SK-MEL-5 (cell line): Measurements from ENCODE around the gene EGFR. TPM values are rescaled to one million over a fixed set of nuclear protein-coding genes. Genes with fewer than 3 reads are reported as not detected.

Experiments used
- DNase-seq: peaks from one replicate; pipeline ENCODE4 v3.0.0-alpha.2; 2016; ENCODE audit warnings: low read depth, low spot score
- in situ Hi-C: cut with HindIII; loops from 2 replicates; pipeline ENCODE4 v1.10.0; 2016; ENCODE audit warnings: low sequenced_read_pairs, high pct_unique_total_duplicates, low pct_unique_long_range_greater_than_20kb
- total RNA-seq: library from RNA; depleted of rRNA; stranded (reverse); fragments of >200 nt; shearing (Covaris generic); gene quantifications from 2 replicates; pipeline ENCODE4 v1.2.3, GENCODE V29; 2014

The EGFR gene
- total RNA-seq, 1 experiment from 2014 or later: 0.85 TPM

GRCh38 chr7:55178292-55178862 lies 159.6 kb downstream of the EGFR start:
- DNase-seq: no peak
- in situ Hi-C loops: no loop called here

GRCh38 chr7:55178863-55179773 lies 160.3 kb downstream of the EGFR start:
- in situ Hi-C loops: no loop called here
- DNase-seq: no peak

GRCh38 chr7:55179931-55180682 lies 161.3 kb downstream of the EGFR start:
- in situ Hi-C loops: no loop called here
- DNase-seq: peak; percentile 36

GRCh38 chr7:55180963-55181542 lies 162.2 kb downstream of the EGFR start:
- DNase-seq: no peak
- in situ Hi-C loops: no loop called here

GRCh38 chr7:55181762-55182161 lies 162.9 kb downstream of the EGFR start:
- no peak for DNase-seq
- in situ Hi-C loops: no loop called here

- in situ Hi-C loops: no loop called here
These were observed 165.1 kb downstream of the EGFR start for GRCh38 chr7:55183897-55184296.

GRCh38 chr7:55185321-55185802 lies 166.5 kb downstream of the EGFR start:
- in situ Hi-C loops: no loop called here

More at GRCh38 chr7:55183897-55184296, 165.1 kb downstream of the EGFR start:
- DNase-seq: no peak

GRCh38 chr7:55185941-55186609 lies 167.3 kb downstream of the EGFR start:
- in situ Hi-C loops: no loop called here
- DNase-seq: peak; percentile 72

More at GRCh38 chr7:55185321-55185802, 166.5 kb downstream of the EGFR start:
- no peak for DNase-seq

GRCh38 chr7:55187701-55188491 lies 169.1 kb downstream of the EGFR start:
- DNase-seq: no peak
- in situ Hi-C loops: no loop called here

GRCh38 chr7:55188590-55189138 lies 169.8 kb downstream of the EGFR start:
- DNase-seq: no peak
- in situ Hi-C loops: no loop called here

GRCh38 chr7:55189146-55189766 lies 170.4 kb downstream of the EGFR start:
- no peak for DNase-seq
- in situ Hi-C loops: no loop called here

- in situ Hi-C loops: no loop called here
- DNase-seq: no peak
These were observed 171.1 kb downstream of the EGFR start for GRCh38 chr7:55189878-55190436.

- in situ Hi-C loops: no loop called here
- no peak for DNase-seq
These were observed 171.8 kb downstream of the EGFR start for GRCh38 chr7:55190511-55191160.

GRCh38 chr7:55191161-55191925 lies 172.5 kb downstream of the EGFR start:
- in situ Hi-C loops: no loop called here
- no peak for DNase-seq
